Measurements from ENCODE around the gene EPS15. TPM values are rescaled to one million over a fixed set of nuclear protein-coding genes. Genes with fewer than 3 reads are reported as not detected.

EPS15 gene
- total and polyA plus RNA-seq, 10 donors, result 24.2 to 142 (median 126) TPM

DNA sequence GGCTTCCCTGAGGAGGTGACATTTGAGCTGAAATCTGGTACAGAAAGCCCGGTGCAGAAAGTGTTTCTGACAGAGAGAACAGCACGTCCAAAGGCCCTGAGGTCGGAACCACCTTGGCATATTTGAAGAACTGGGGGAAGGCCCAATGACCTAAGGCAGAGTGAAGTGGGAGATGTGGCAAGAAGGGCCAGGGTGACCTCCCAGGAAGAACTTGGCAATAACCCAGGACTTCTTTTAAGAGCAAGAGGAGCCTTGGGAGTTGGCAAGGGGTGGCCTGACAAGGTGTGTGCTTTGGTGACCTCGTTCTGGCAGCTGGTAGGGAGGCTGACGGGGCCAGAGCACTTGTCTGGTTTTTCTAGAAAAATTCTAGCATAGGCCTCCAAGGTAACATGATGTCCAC is 212.1 kb downstream of the EPS15 start:
- H3K9me3 ChIP-seq, result no peaks in the 10 kb centered on the region
- H3K27me3 ChIP-seq (replicated peaks in 1 of 7), result no peaks in the 10 kb centered on the region
- no peak overlapping the region for H3K4me3 ChIP-seq
- intact Hi-C loops (cut with DNase I; ENCODE audit: low total_unique reads), result no loop called here
- no peak for DNase-seq
- no peaks in the 10 kb centered on the region for H3K36me3 ChIP-seq
- 85 to 95% (median 87%) methylated on average over 5 of the region's 5 CpGs for WGBS, 5 donors
- no peak overlapping the region for H3K27ac ChIP-seq
- TF ChIP-seq POLR2A (IDR thresholded peaks at IDR 0.05), result no peak
- TF ChIP-seq, protein P1, sequence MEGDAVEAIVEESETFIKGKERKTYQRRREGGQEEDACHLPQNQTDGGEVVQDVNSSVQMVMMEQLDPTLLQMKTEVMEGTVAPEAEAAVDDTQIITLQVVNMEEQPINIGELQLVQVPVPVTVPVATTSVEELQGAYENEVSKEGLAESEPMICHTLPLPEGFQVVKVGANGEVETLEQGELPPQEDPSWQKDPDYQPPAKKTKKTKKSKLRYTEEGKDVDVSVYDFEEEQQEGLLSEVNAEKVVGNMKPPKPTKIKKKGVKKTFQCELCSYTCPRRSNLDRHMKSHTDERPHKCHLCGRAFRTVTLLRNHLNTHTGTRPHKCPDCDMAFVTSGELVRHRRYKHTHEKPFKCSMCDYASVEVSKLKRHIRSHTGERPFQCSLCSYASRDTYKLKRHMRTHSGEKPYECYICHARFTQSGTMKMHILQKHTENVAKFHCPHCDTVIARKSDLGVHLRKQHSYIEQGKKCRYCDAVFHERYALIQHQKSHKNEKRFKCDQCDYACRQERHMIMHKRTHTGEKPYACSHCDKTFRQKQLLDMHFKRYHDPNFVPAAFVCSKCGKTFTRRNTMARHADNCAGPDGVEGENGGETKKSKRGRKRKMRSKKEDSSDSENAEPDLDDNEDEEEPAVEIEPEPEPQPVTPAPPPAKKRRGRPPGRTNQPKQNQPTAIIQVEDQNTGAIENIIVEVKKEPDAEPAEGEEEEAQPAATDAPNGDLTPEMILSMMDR (IDR thresholded peaks at IDR 0.05 in 8 of 11, conservative IDR thresholded peaks at IDR 0.05 in 3 of 11), result no peak
- TF ChIP-seq POLR2AphosphoS5 (IDR thresholded peaks at IDR 0.05), result no peak
- H3K4me1 ChIP-seq, result peaks cover 0 to 20% (median 9%) of the 10 kb centered on the region in 6 donors

DNA sequence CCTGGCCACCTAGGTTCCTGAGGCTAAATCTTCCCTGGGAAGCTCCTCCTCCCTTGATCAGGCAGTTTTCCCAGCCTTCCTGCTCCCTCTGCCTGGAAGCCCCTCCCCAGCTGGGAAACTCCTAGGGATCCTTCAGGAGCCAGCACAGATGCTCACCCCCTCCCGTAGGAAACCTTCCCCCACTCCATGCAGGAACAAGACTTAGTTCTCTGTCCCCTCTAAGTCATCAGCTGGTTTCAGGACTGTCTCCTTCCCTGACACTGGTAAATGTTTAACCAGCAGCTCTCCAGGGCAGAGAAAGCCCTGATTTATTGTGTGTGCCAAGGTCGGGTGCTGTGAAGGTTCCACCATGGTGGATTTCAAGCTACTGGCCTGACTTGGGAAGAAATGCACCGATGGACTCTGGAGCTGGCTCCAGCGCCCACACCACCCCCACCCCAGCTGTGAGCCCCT is 213.7 kb downstream of the EPS15 start:
- H3K4me3 ChIP-seq, result no peak overlapping the region
- intact Hi-C loops (cut with DNase I; ENCODE audit: low total_unique reads), result no loop called here
- no peak for DNase-seq
- H3K27me3 ChIP-seq (replicated peaks in 1 of 7), result no peaks in the 10 kb centered on the region
- WGBS, 5 donors, result 63 to 96% (median 87%) methylated on average over 3 to 4 of the region's 4 CpGs
- H3K9me3 ChIP-seq, result no peaks in the 10 kb centered on the region
- no peak overlapping the region for H3K27ac ChIP-seq
- TF ChIP-seq, protein P1 (IDR thresholded peaks at IDR 0.05 in 8 of 11, conservative IDR thresholded peaks at IDR 0.05 in 3 of 11), result no peak
- H3K36me3 ChIP-seq, result no peaks in the 10 kb centered on the region
- peaks cover 0 to 13% (median 7%) of the 10 kb centered on the region in 6 donors for H3K4me1 ChIP-seq

DNA sequence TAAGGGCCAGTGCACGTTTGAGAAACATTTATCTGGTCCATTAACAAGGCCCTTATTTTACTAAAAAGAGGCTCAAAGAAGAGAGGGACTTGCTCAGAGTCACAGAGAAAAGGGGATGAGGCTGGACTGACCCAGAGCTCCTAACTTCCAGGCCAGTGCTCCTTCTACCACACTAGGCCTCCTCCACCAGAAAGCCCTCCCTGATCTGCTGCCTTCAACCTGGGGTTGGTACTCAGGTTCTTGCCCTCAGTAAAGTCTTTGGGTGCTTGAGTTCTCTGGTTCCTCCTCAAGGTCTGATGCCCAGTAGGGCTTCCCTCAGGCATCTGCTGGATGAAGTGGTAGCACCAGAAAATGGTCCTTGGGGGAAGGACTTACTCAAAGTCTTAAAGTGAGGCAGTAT is 214.7 kb downstream of the EPS15 start:
- WGBS, 5 donors, result 19 to 54% (median 52%) methylated on average over 1 of the region's 1 CpG

More for the DNA sequence above, 214.7 kb downstream of the EPS15 start:
- Histone ChIP-seq H3K36me3 (no peaks in the 10 kb centered on the region), H3K4me1 (peaks cover 0 to 13% (median 7%) of the 10 kb centered on the region in 6 donors), H3K27me3 (replicated peaks in 1 of 7) (no peaks in the 10 kb centered on the region), H3K4me3 (no peak overlapping the region), H3K9me3 (no peaks in the 10 kb centered on the region), H3K27ac (no peak overlapping the region)
- TF ChIP-seq POLR2AphosphoS5 (IDR thresholded peaks at IDR 0.05), result no peak
- TF ChIP-seq POLR2A (IDR thresholded peaks at IDR 0.05), result no peak
- TF ChIP-seq, protein P1 (IDR thresholded peaks at IDR 0.05 in 8 of 11, conservative IDR thresholded peaks at IDR 0.05 in 3 of 11), result no peak
- no peak for DNase-seq
- intact Hi-C loops (cut with DNase I; ENCODE audit: low total_unique reads), result no loop called here

Small RNA genes lying within 50 kb of the gene (small RNA-seq; reads per million reads assigned to genes)
- 0 reads per million in 4 donors for gene RNU6-1281P
- 0 reads per million in 4 donors for gene RNU6-877P

Other genes with a start within 250 kb of the EPS15 start
- gene TTC39A, start 188.7 kb downstream of the EPS15 start, total RNA-seq, result 1 to 10 TPM in 2 of 7 donors, under 1 TPM in 4, not detected in 1; 0.24 to 2.4 (median 0.57) TPM
- 1 to 10 TPM in 1 of 3 donors, under 1 TPM in 2; 0.43 to 1.2 (median 0.70) TPM for gene TTC39A, start 188.7 kb downstream of the EPS15 start, polyA plus RNA-seq
- 10 to 100 TPM; 59.9 to 97.4 (median 85.6) TPM for gene OSBPL9, start 97.8 kb upstream of the EPS15 start, total RNA-seq
- gene OSBPL9, start 97.8 kb upstream of the EPS15 start, polyA plus RNA-seq, result 10 to 100 TPM; 34.6 to 44.3 (median 36.2) TPM

Measured in spleen (tissue), 11 donors.